Measurements from ENCODE around the gene NFAT5.
"Not testable (repeated sequence)": the region's sequence is repeated elsewhere in the genome, so short reads cannot be mapped to it uniquely, and the experiment has no call there.

The NFAT5 gene

GRCh38 chr16:69626256-69626655 is 60.5 kb downstream of the NFAT5 start:
- no peak overlapping the region for H3K27ac Mint-ChIP-seq
- no peaks in the 10 kb centered on the region for H3K9me3 Mint-ChIP-seq
- no peak for ATAC-seq
- peaks cover 8% of the 10 kb centered on the region for H3K4me1 Mint-ChIP-seq
- no peaks in the 10 kb centered on the region for H3K27me3 Mint-ChIP-seq
- H3K4me3 Mint-ChIP-seq = no peak overlapping the region
- H3K36me3 Mint-ChIP-seq = peaks cover 11% of the 10 kb centered on the region

DNA sequence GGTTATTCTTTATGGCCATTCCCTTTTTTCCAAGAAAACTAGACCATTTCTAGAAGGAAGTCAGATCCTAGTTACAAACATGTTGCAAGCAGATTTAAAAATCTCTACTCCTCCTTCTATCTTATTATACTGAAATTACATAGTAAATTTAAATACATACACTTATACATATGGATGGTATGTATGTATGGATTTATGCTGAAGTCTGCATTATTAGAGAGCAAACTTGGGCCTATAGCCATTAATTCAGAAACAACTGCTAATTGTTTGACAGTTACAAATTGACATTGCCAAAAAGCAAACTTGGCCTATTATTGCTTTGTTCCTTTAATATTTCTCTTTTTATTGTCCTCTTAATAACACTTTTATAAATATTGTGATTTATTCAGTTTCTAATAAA is 67.1 kb downstream of the NFAT5 start:
- H3K27ac Mint-ChIP-seq = no peak overlapping the region
- peaks cover 4% of the 10 kb centered on the region for H3K9me3 Mint-ChIP-seq
- no peaks in the 10 kb centered on the region for H3K27me3 Mint-ChIP-seq
- ATAC-seq = no peak
- no peak overlapping the region for H3K4me3 Mint-ChIP-seq
- peaks cover 29% of the 10 kb centered on the region for H3K36me3 Mint-ChIP-seq
- no peaks in the 10 kb centered on the region for H3K4me1 Mint-ChIP-seq

- no peaks in the 10 kb centered on the region for H3K4me1 Mint-ChIP-seq
- no peak for ATAC-seq
- H3K9me3 Mint-ChIP-seq = peaks cover 4% of the 10 kb centered on the region
- peaks cover 31% of the 10 kb centered on the region for H3K36me3 Mint-ChIP-seq
- no peak overlapping the region for H3K4me3 Mint-ChIP-seq
- H3K27me3 Mint-ChIP-seq = no peaks in the 10 kb centered on the region
- H3K27ac Mint-ChIP-seq = no peak overlapping the region
Measured at GRCh38 chr16:69633375-69633774, 67.6 kb downstream of the NFAT5 start.

- H3K4me3 Mint-ChIP-seq, H3K4me1 Mint-ChIP-seq, H3K27ac Mint-ChIP-seq, ATAC-seq, H3K27me3 Mint-ChIP-seq, H3K9me3 Mint-ChIP-seq: not testable (repeated sequence)
- peaks cover 31% of the 10 kb centered on the region for H3K36me3 Mint-ChIP-seq
Measured at GRCh38 chr16:69636563-69637146, 70.9 kb downstream of the NFAT5 start.

DNA sequence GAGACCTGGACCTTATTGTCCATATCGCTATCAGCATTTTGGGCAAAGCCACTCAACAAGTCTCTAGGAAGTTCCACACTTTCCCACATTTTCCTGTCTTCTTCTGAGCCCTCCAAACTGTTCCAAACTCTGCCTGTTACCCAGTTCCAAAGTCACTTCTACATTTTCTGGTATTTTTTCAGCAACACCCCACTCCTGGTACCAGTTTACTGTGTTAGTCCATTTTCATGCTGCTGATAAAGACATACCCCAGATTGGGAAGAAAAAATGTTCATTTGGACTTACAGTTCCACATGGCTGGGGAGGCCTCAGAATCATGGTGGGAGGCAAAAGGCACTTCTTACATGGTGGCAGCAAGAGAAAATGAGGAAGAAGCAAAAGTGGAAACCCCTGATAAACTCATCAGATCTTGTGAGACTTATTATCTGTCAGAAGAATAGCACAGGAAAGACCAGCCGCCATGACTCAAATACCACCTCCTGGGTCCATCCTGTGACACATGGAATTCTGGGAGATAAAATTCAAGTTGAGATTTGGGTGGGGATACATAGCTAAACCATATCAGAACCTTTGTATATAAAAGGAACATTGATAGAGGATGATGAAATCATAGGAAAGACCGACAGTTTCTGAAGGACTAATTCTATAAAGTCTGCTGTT is 71.6 kb downstream of the NFAT5 start:
- not testable (repeated sequence) for H3K27ac Mint-ChIP-seq, ATAC-seq, H3K9me3 Mint-ChIP-seq, H3K4me1 Mint-ChIP-seq, H3K4me3 Mint-ChIP-seq, H3K27me3 Mint-ChIP-seq
- peaks cover 31% of the 10 kb centered on the region for H3K36me3 Mint-ChIP-seq

DNA sequence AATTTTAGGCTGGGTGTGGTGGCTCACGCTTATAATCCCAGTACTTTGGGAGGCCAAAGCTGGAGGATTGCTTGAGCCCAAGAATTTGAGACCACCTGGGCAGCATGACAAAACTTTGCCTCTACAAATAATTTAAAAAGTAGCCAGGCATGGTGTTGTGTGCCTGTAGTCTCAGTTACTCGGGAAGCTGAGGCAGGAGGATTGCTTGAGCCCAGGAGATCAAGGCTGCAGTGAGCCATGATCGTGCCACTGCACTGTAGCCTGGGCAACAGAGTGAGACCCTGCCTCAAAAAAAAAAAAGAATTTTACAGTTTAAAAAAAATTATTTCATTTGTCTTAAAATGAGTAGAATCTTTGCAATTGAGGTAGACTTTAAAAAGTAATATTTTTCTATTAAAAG is 78.2 kb downstream of the NFAT5 start:
- not testable (repeated sequence) for H3K4me1 Mint-ChIP-seq, H3K36me3 Mint-ChIP-seq, H3K27me3 Mint-ChIP-seq, H3K27ac Mint-ChIP-seq, ATAC-seq, H3K4me3 Mint-ChIP-seq, H3K9me3 Mint-ChIP-seq

- Mint-ChIP-seq H3K27ac (no peak overlapping the region), H3K27me3 (no peaks in the 10 kb centered on the region), H3K4me3 (no peak overlapping the region), H3K4me1 (no peaks in the 10 kb centered on the region), H3K9me3 (no peaks in the 10 kb centered on the region), H3K36me3 (peaks cover 7% of the 10 kb centered on the region)
- no peak for ATAC-seq
Measured at GRCh38 chr16:69644790-69645189, 79.0 kb downstream of the NFAT5 start.

DNA sequence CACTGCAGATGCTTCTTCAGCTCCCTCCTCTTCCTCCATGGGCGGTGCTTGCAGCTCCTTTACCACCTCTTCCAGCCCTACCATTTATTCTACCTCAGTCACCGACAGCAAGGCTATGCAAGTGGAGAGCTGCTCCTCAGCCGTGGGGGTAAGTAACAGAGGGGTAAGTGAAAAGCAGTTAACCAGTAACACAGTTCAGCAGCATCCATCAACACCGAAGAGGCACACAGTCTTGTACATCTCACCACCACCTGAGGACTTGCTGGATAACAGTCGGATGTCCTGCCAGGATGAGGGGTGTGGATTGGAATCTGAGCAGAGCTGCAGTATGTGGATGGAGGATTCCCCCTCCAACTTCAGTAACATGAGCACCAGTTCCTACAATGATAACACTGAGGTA is 81.3 kb downstream of the NFAT5 start:
- H3K4me1 Mint-ChIP-seq = no peaks in the 10 kb centered on the region
- H3K27me3 Mint-ChIP-seq = no peaks in the 10 kb centered on the region
- no peak overlapping the region for H3K27ac Mint-ChIP-seq
- no peak overlapping the region for H3K4me3 Mint-ChIP-seq
- H3K9me3 Mint-ChIP-seq = no peaks in the 10 kb centered on the region
- H3K36me3 Mint-ChIP-seq = peaks cover 13% of the 10 kb centered on the region
- no peak for ATAC-seq

DNA sequence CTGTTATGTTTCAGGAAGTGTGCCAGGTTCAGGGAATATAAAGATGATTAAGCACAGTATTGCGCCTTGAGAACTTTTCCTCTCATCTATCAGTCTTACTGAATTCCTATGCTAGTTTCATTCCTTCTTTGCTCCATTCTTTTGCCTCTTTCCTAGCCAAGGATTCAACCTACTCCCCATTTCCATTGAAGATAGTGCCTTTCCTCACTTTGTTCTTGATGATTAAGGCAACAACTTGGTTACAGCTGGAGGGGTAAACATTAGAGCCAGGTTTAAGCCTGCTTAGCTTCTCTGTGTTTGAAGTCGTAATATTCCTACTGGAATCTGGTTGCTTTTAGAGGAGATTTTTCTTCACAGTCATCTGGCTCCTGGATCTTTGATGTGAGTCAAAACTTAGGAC is 85.5 kb downstream of the NFAT5 start:
- peaks cover 31% of the 10 kb centered on the region for H3K36me3 Mint-ChIP-seq
- no peaks in the 10 kb centered on the region for H3K9me3 Mint-ChIP-seq
- no peak overlapping the region for H3K27ac Mint-ChIP-seq
- H3K27me3 Mint-ChIP-seq = no peaks in the 10 kb centered on the region
- no peaks in the 10 kb centered on the region for H3K4me1 Mint-ChIP-seq
- no peak overlapping the region for H3K4me3 Mint-ChIP-seq
- ATAC-seq = no peak

- H3K27ac Mint-ChIP-seq = no peak overlapping the region
- no peak for ATAC-seq
- peaks cover 31% of the 10 kb centered on the region for H3K36me3 Mint-ChIP-seq
- H3K9me3 Mint-ChIP-seq = no peaks in the 10 kb centered on the region
- no peaks in the 10 kb centered on the region for H3K27me3 Mint-ChIP-seq
- no peak overlapping the region for H3K4me3 Mint-ChIP-seq
- H3K4me1 Mint-ChIP-seq = no peaks in the 10 kb centered on the region
Measured at GRCh38 chr16:69654280-69654931, 88.6 kb downstream of the NFAT5 start.

- Mint-ChIP-seq H3K27ac (no peak overlapping the region), H3K9me3 (no peaks in the 10 kb centered on the region), H3K4me1 (no peaks in the 10 kb centered on the region), H3K4me3 (no peak overlapping the region), H3K36me3 (peaks cover 37% of the 10 kb centered on the region), H3K27me3 (no peaks in the 10 kb centered on the region)
- ATAC-seq = no peak
Measured at GRCh38 chr16:69660166-69660565, 94.4 kb downstream of the NFAT5 start.

DNA sequence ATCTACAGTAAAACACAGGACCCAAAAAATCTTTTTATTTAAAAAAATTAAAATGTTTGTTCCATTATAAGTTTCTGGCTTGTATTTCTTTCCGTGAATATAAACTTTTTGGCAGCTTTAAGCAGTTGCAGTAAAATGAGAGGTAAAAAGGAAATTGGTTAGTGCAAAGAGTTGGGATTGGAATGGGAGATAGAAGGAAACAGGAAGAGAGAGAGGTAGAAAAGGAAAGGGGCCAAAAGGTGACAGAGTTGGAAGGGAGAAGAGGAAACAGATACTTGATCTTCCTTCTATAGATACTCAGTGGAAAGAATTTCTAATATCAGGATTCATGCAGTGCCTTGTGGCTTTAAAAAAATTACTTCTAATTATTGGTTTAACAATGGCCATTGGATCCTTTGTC is 97.1 kb downstream of the NFAT5 start:
- H3K4me3 Mint-ChIP-seq = no peak overlapping the region
- no peak overlapping the region for H3K27ac Mint-ChIP-seq
- H3K4me1 Mint-ChIP-seq = no peaks in the 10 kb centered on the region
- peaks cover 31% of the 10 kb centered on the region for H3K36me3 Mint-ChIP-seq
- ATAC-seq = no peak
- H3K27me3 Mint-ChIP-seq = no peaks in the 10 kb centered on the region
- no peaks in the 10 kb centered on the region for H3K9me3 Mint-ChIP-seq

DNA sequence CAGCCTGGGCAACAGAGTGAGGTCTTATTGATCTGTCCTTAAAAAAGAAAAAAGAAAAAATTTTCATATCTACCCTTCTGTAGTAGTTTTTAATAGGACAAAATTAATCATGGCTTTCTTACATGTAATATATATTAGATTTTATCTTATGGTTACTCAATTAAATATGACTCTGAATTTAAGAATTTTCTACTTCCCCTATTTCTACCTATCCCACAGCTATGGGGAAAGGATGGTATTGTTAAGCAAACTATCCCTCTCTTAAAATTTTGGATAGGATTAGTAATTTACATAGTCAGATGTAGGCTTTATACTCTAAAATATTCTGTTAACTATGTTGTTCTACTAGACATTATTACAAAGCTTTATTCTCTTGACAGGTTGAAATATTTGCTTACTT is 98.1 kb downstream of the NFAT5 start:
- no peaks in the 10 kb centered on the region for H3K9me3 Mint-ChIP-seq
- no peaks in the 10 kb centered on the region for H3K27me3 Mint-ChIP-seq
- H3K27ac Mint-ChIP-seq = no peak overlapping the region
- H3K36me3 Mint-ChIP-seq = peaks cover 40% of the 10 kb centered on the region
- ATAC-seq = no peak
- H3K4me3 Mint-ChIP-seq = no peak overlapping the region
- no peaks in the 10 kb centered on the region for H3K4me1 Mint-ChIP-seq

DNA sequence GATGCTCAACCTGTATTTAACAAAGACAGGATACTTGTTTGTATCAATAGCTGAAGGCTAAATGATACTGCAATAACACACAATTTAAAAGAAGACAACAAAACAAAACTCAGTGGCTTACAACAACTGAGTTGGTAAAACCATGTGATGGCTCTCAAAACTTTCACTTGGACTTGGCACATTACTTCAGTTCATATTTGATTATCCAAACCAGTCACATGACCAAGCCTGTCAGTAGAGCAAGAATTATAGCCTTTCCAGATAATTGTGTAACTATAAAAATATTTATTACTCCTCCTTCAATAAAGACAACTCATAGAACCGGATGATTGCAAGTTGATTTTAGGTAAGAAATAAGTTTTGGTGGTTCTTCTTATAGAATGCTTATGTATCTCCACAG is 103.8 kb downstream of the NFAT5 start:
- Mint-ChIP-seq H3K27ac (no peak overlapping the region), H3K4me3 (no peak overlapping the region), H3K9me3 (no peaks in the 10 kb centered on the region), H3K27me3 (no peaks in the 10 kb centered on the region), H3K36me3 (peaks cover 18% of the 10 kb centered on the region), H3K4me1 (no peaks in the 10 kb centered on the region)
- ATAC-seq = no peak

DNA sequence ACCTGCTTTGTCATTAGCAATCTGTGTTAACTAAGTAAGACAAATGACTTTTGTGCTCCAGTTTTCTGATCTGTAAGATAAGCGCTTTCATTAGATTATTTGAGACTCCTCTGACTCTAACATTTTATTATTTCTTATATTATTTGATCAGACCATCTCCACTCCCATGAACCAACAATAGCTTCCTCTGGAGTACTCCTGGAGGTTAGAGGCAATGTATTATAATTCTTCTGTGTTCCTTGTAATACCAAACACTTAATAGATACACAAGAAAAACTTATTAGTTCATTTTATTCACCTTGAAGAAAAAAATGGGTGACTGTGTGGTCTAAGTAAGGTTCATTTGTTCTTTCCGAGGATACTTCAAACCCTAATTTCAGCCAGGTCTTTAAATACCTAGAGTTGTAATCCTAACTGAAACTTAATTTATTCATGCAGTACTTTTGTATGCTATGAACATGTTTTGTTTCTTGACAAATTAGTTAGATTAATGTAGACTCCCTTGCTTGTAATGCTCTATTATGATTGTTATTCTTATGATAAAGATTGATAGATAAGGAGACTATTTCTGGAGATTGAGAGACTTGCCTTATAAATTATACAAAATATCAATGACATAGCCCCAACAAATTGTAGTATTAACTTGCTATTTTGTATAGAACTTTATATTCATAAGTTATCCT is 106.7 kb downstream of the NFAT5 start:
- Mint-ChIP-seq H3K4me3 (no peak overlapping the region), H3K27ac (no peak overlapping the region), H3K9me3 (no peaks in the 10 kb centered on the region), H3K36me3 (peaks cover 33% of the 10 kb centered on the region), H3K27me3 (no peaks in the 10 kb centered on the region), H3K4me1 (no peaks in the 10 kb centered on the region)
- ATAC-seq = no peak

Measured in stimulated activated memory B cell treated with anti-CD40 and anti-IgM and Interleukin-4, amounts not matched to agents 10 μg/mL and 1 μg/mL and 100 μg/mL, for 72 hours (primary cell).